Mesendoderm (in vitro differentiated cells): ENCODE results near the gene PSAPL1.

Experiments used
- DNase-seq: peaks from one replicate; pipeline ENCODE4 v3.0.0; 2013
- H2AK5ac ChIP-seq: 2 replicates; pipeline ENCODE4 v1.6.1; 2013; ENCODE audit warnings: low read length, inconsistent platforms
- H2BK120ac ChIP-seq: 2 replicates; pipeline ENCODE4 v1.6.1; 2013; ENCODE audit warnings: low read depth, mild to moderate bottlenecking, low read length, moderate library complexity, mixed read lengths
- H2BK15ac ChIP-seq: replicated peaks from 2 replicates; pipeline ENCODE4 v1.6.1; 2013; ENCODE audit warnings: low read depth, mild to moderate bottlenecking, moderate library complexity
- H2BK5ac ChIP-seq: 2 replicates; pipeline ENCODE4 v1.6.1; 2013; ENCODE audit warnings: low read length, inconsistent platforms
- H3K18ac ChIP-seq: 2 replicates; pipeline ENCODE4 v1.6.1; 2013; ENCODE audit warnings: mild to moderate bottlenecking, low read length, mixed read lengths
- H3K23ac ChIP-seq: one replicate; pipeline ENCODE4 v1.6.1; 2013; ENCODE audit warnings: low read length
- H3K27ac ChIP-seq: 2 replicates; pipeline ENCODE4 v1.5.1; 2013; ENCODE audit warnings: low read depth, mild to moderate bottlenecking, inconsistent platforms, low read length, moderate library complexity
- H3K27me3 ChIP-seq: 2 replicates; pipeline ENCODE4 v1.6.1; 2013; ENCODE audit warnings: low read length, control low read depth, mild to moderate bottlenecking, inconsistent platforms; ENCODE audit not compliant: insufficient read depth, poor library complexity
- H3K36me3 ChIP-seq: 2 replicates; pipeline ENCODE4 v1.6.1; 2013; ENCODE audit warnings: low read length, inconsistent platforms; ENCODE audit not compliant: control insufficient read depth, insufficient read depth
- H3K4ac ChIP-seq: one replicate; pipeline ENCODE4 v1.6.1; 2013; ENCODE audit warnings: low read depth, mild to moderate bottlenecking, low read length, moderate library complexity
- H3K4me1 ChIP-seq: 2 replicates; pipeline ENCODE4 v1.6.1; 2013; ENCODE audit warnings: low read depth, low read length, inconsistent platforms; ENCODE audit not compliant: control insufficient read depth
- H3K4me2 ChIP-seq: 2 replicates; pipeline ENCODE4 v1.6.1; 2013; ENCODE audit warnings: low read length
- H3K4me3 ChIP-seq: 2 replicates; pipeline ENCODE4 v1.5.1; 2013; ENCODE audit warnings: mild to moderate bottlenecking, low read length
- H3K56ac ChIP-seq: one replicate; pipeline ENCODE4 v1.6.1; 2013; ENCODE audit warnings: low read length
- H3K79me1 ChIP-seq: 2 replicates; pipeline ENCODE4 v1.6.1; 2013; ENCODE audit warnings: low read length, inconsistent platforms
- H3K79me2 ChIP-seq: 2 replicates; pipeline ENCODE4 v1.6.1; 2013; ENCODE audit warnings: mild to moderate bottlenecking, low read length; ENCODE audit not compliant: control insufficient read depth, insufficient read depth
- H3K9ac ChIP-seq: 2 replicates; pipeline ENCODE4 v1.6.1; 2013; ENCODE audit warnings: low read length, inconsistent platforms
- H4K5ac ChIP-seq: one replicate; pipeline ENCODE4 v1.6.1; 2013; ENCODE audit warnings: low read length
- H4K8ac ChIP-seq: one replicate; pipeline ENCODE4 v1.6.1; 2013; ENCODE audit warnings: low read depth, mild to moderate bottlenecking, control low read depth, low read length, moderate library complexity
- WGBS: extraction: QIAGEN DNeasy Blood & Tissue Kit; methylation state at CpG from one replicate; pipeline ENCODE4 v1.1.7; 2013; ENCODE audit warnings: low lambda C conversion rate, missing lambda C conversion rate; ENCODE audit not compliant: insufficient coverage; ENCODE audit errors: extremely low coverage; 5-methylcytosine and 5-hydroxymethylcytosine counted together

Gene PSAPL1

DNA sequence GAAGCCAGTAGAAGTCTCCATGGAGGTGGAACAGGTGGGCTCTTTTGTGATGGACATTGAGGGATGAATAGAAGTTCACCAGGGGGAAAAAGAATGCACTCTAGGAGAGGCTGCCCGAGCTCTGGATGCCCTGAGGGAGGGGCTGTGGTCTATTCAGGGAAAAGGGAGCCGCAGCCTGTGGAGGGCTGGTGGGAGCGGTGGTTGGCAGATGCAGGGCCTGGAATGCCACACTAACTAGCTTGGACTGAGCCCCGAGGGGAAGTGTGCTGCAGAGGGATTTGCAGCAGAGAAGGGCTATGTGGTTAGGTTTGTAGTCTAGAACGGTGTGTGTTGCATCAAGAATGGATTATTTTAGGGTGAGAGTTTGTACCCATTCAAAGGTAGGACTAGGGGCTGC lies 29.5 kb upstream of the PSAPL1 start:
- Histone ChIP-seq H3K9ac (no peak overlapping the region), H3K4me3 (no peak overlapping the region), H2AK5ac (no peak overlapping the region), H3K23ac (no peak overlapping the region), H3K4ac (no peak overlapping the region), H2BK120ac (no peak overlapping the region), H3K4me1 (no peaks in the 10 kb centered on the region), H4K8ac (no peak overlapping the region), H3K79me2 (no peaks in the 10 kb centered on the region), H3K27me3 (no peaks in the 10 kb centered on the region), H3K79me1 (no peaks in the 10 kb centered on the region), H2BK15ac (no peak overlapping the region), H2BK5ac (no peak overlapping the region), H3K4me2 (no peak overlapping the region), H3K36me3 (no peaks in the 10 kb centered on the region), H4K5ac (no peak overlapping the region), H3K18ac (no peak overlapping the region), H3K56ac (no peak overlapping the region), H3K27ac (no peak overlapping the region)
- DNase-seq, result no peak
- no CpG with 5 or more reads among the region's 5 CpGs for WGBS

DNA sequence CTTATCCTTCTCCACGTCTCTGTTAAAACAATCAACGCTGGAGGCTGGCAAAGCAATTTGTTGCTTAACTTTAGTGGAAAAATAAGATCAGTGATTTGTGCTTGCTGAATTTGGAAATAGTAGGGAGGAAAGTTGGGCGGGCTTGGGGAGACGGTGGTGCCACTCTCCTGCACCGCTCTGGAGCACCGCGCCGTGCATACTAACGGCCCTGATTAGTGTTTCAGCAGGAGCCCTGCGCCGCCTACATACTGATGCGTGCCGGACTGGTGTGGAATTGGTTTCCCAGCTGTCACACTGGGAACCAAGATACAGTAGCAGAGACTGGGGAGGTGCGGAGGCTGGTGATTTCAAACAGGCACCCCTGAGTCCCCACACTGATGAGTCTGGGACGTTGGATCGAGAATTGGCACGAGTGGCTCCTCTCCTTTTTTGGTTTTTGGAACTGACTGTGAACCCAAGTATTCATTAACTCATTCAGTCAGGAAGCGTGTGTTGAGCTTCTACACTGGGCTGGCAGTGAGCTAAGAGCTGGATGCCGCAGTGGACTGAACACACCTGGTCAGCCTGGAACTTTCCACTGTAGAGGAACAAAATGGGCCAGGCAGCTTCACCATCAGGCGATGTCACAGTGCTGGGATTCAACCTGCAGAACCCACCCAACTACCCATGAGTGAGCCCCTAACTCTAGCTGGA lies 29.0 kb upstream of the PSAPL1 start:
- Histone ChIP-seq H3K79me1 (no peaks in the 10 kb centered on the region), H3K23ac (no peak overlapping the region), H3K56ac (no peak overlapping the region), H3K4me2 (no peak overlapping the region), H4K8ac (no peak overlapping the region), H2BK120ac (no peak overlapping the region), H3K18ac (no peak overlapping the region), H4K5ac (no peak overlapping the region), H3K27me3 (no peaks in the 10 kb centered on the region), H3K4ac (no peak overlapping the region), H2BK15ac (no peak overlapping the region), H3K4me3 (no peak overlapping the region), H2BK5ac (no peak overlapping the region), H3K36me3 (no peaks in the 10 kb centered on the region), H3K79me2 (no peaks in the 10 kb centered on the region), H2AK5ac (no peak overlapping the region), H3K9ac (no peak overlapping the region), H3K27ac (no peak overlapping the region), H3K4me1 (no peaks in the 10 kb centered on the region)
- no CpG with 5 or more reads among the region's 20 CpGs for WGBS
- no peak for DNase-seq

DNA sequence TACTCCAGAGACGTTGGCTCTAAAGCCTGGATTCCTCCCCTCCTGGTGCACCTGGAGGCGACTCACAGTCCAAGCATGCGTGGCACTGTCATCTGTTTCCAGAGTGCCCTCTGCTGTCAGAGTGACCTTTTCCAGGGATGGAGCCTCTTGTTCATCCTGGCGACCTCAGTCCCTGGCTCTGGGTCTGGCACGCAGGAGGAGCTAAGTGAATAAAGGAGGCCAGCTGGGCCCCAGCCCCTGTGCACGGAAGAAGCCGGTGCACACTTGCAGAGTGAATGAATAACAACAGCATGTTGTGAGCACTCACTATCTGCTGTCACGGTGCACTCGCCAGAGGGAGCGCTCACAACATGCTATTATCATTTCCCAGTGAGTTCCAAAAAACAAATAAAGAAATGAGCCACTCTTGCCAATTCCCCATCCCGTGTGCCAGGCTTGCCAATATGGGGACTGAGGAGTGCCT lies 27.8 kb upstream of the PSAPL1 start:
- H2BK15ac ChIP-seq, result no peak overlapping the region
- no peak overlapping the region for H2AK5ac ChIP-seq
- no peaks in the 10 kb centered on the region for H3K79me2 ChIP-seq
- no peak overlapping the region for H2BK5ac ChIP-seq
- no CpG with 5 or more reads among the region's 11 CpGs for WGBS
- H2BK120ac ChIP-seq, result no peak overlapping the region
- H3K36me3 ChIP-seq, result no peaks in the 10 kb centered on the region
- H3K27me3 ChIP-seq, result no peaks in the 10 kb centered on the region
- no peak overlapping the region for H3K27ac ChIP-seq
- no peak overlapping the region for H3K4ac ChIP-seq
- H3K18ac ChIP-seq, result no peak overlapping the region
- no peak overlapping the region for H3K56ac ChIP-seq
- no peak overlapping the region for H3K23ac ChIP-seq
- H4K5ac ChIP-seq, result no peak overlapping the region
- no peak overlapping the region for H3K4me3 ChIP-seq
- H4K8ac ChIP-seq, result no peak overlapping the region
- no peak overlapping the region for H3K9ac ChIP-seq
- DNase-seq, result peak; percentile 84
- H3K4me2 ChIP-seq, result no peak overlapping the region
- no peaks in the 10 kb centered on the region for H3K4me1 ChIP-seq
- H3K79me1 ChIP-seq, result no peaks in the 10 kb centered on the region

- H2BK5ac ChIP-seq, result no peak overlapping the region
- no peaks in the 10 kb centered on the region for H3K79me1 ChIP-seq
- no peak overlapping the region for H3K4me2 ChIP-seq
- no peak overlapping the region for H3K56ac ChIP-seq
- DNase-seq, result no peak
- H3K27me3 ChIP-seq, result no peaks in the 10 kb centered on the region
- no peak overlapping the region for H3K18ac ChIP-seq
- H2BK15ac ChIP-seq, result no peak overlapping the region
- no peaks in the 10 kb centered on the region for H3K36me3 ChIP-seq
- no peak overlapping the region for H4K5ac ChIP-seq
- H3K79me2 ChIP-seq, result no peaks in the 10 kb centered on the region
- H3K27ac ChIP-seq, result no peak overlapping the region
- H2AK5ac ChIP-seq, result no peak overlapping the region
- no peak overlapping the region for H3K9ac ChIP-seq
- no peak overlapping the region for H3K4ac ChIP-seq
- H3K4me1 ChIP-seq, result no peaks in the 10 kb centered on the region
- no peak overlapping the region for H3K23ac ChIP-seq
- no CpG with 5 or more reads among the region's 17 CpGs for WGBS
- no peak overlapping the region for H2BK120ac ChIP-seq
- H3K4me3 ChIP-seq, result no peak overlapping the region
- H4K8ac ChIP-seq, result no peak overlapping the region
These were observed 26.5 kb upstream of the PSAPL1 start for GRCh38 chr4:7461230-7461629.

- no peaks in the 10 kb centered on the region for H3K79me1 ChIP-seq
- no peak overlapping the region for H3K23ac ChIP-seq
- no peak overlapping the region for H3K4me3 ChIP-seq
- no peak overlapping the region for H4K5ac ChIP-seq
- H3K4me1 ChIP-seq, result no peaks in the 10 kb centered on the region
- H3K79me2 ChIP-seq, result no peaks in the 10 kb centered on the region
- no peak for DNase-seq
- H2AK5ac ChIP-seq, result no peak overlapping the region
- H3K4me2 ChIP-seq, result no peak overlapping the region
- no CpG with 5 or more reads among the region's 17 CpGs for WGBS
- H4K8ac ChIP-seq, result no peak overlapping the region
- no peak overlapping the region for H3K4ac ChIP-seq
- H2BK5ac ChIP-seq, result no peak overlapping the region
- H3K27me3 ChIP-seq, result no peaks in the 10 kb centered on the region
- no peak overlapping the region for H3K56ac ChIP-seq
- no peak overlapping the region for H3K9ac ChIP-seq
- H2BK120ac ChIP-seq, result no peak overlapping the region
- H3K18ac ChIP-seq, result no peak overlapping the region
- no peak overlapping the region for H2BK15ac ChIP-seq
- no peak overlapping the region for H3K27ac ChIP-seq
- no peaks in the 10 kb centered on the region for H3K36me3 ChIP-seq
These were observed 25.8 kb upstream of the PSAPL1 start for GRCh38 chr4:7460566-7460965.

GRCh38 chr4:7459471-7459870 lies 24.7 kb upstream of the PSAPL1 start:
- no CpG with 5 or more reads among the region's 8 CpGs for WGBS
- Histone ChIP-seq H3K27ac (no peak overlapping the region), H3K4me3 (no peak overlapping the region), H4K5ac (no peak overlapping the region), H3K4ac (no peak overlapping the region), H2BK120ac (no peak overlapping the region), H2AK5ac (no peak overlapping the region), H2BK5ac (no peak overlapping the region), H3K23ac (no peak overlapping the region), H3K79me2 (no peaks in the 10 kb centered on the region), H4K8ac (no peak overlapping the region), H3K4me2 (no peak overlapping the region), H3K56ac (no peak overlapping the region), H3K18ac (no peak overlapping the region), H3K79me1 (no peaks in the 10 kb centered on the region), H3K4me1 (no peaks in the 10 kb centered on the region), H3K9ac (no peak overlapping the region), H3K36me3 (no peaks in the 10 kb centered on the region), H3K27me3 (no peaks in the 10 kb centered on the region), H2BK15ac (no peak overlapping the region)
- DNase-seq, result no peak
